H9 (cell line): ENCODE measurements around the gene MYOM3. TPM values are rescaled to one million over a fixed set of nuclear protein-coding genes. Genes with fewer than 3 reads are reported as not detected.

ENCODE experiments used
- DNase-seq: peaks from one replicate; pipeline ENCODE4 v3.0.0-alpha.2; 2017
- H2AFZ ChIP-seq: one replicate; pipeline ENCODE4 v1.6.1; 2013; ENCODE audit warnings: mild to moderate bottlenecking, low read length, control low read depth, moderate library complexity
- H2AK5ac ChIP-seq: 2 replicates; pipeline ENCODE4 v1.6.1; 2013; ENCODE audit warnings: low read length, control low read depth, mixed read lengths; ENCODE audit not compliant: insufficient read length
- H2BK120ac ChIP-seq: one replicate; pipeline ENCODE4 v1.6.1; 2013; ENCODE audit warnings: low read depth, mild to moderate bottlenecking, low read length, control low read depth, inconsistent platforms; ENCODE audit not compliant: poor library complexity, severe bottlenecking
- H2BK12ac ChIP-seq: 2 replicates; pipeline ENCODE4 v1.6.1; 2013; ENCODE audit warnings: low read length, control low read depth, mixed read lengths, low read depth; ENCODE audit not compliant: insufficient read length
- H2BK15ac ChIP-seq: 2 replicates; pipeline ENCODE4 v1.6.1; 2013; ENCODE audit warnings: low read depth, low read length, control low read depth
- H2BK20ac ChIP-seq: one replicate; pipeline ENCODE4 v1.6.1; 2013; ENCODE audit warnings: low read depth, mild to moderate bottlenecking, low read length, control low read depth, inconsistent platforms; ENCODE audit not compliant: poor library complexity, severe bottlenecking
- H2BK5ac ChIP-seq: 2 replicates; pipeline ENCODE4 v1.6.1; 2013; ENCODE audit warnings: low read length, control low read depth, mixed read lengths; ENCODE audit not compliant: insufficient read length
- H3K14ac ChIP-seq: 2 replicates; pipeline ENCODE4 v1.6.1; 2013; ENCODE audit warnings: low read length, control low read depth; ENCODE audit not compliant: insufficient read depth
- H3K18ac ChIP-seq: 2 replicates; pipeline ENCODE4 v1.6.1; 2013; ENCODE audit warnings: low read depth, mild to moderate bottlenecking, mixed read lengths, low read length, control low read depth; ENCODE audit not compliant: insufficient read length
- H3K23ac ChIP-seq: 2 replicates; pipeline ENCODE4 v1.6.1; 2013; ENCODE audit warnings: low read length, control low read depth, mixed read lengths, low read depth; ENCODE audit not compliant: insufficient read length
- H3K23me2 ChIP-seq: 2 replicates; pipeline ENCODE4 v1.6.1; 2013; ENCODE audit warnings: low read depth, mild to moderate bottlenecking, mixed read lengths, low read length, control low read depth; ENCODE audit not compliant: insufficient read length, poor library complexity, severe bottlenecking
- H3K27ac ChIP-seq: 2 replicates; pipeline ENCODE4 v1.5.1; 2013; ENCODE audit warnings: low read length, control low read depth, mixed read lengths, low read depth; ENCODE audit not compliant: insufficient read length
- H3K27me3 ChIP-seq: 2 replicates; pipeline ENCODE4 v1.6.1; 2013; ENCODE audit warnings: low read length, control low read depth, inconsistent platforms; ENCODE audit not compliant: insufficient read depth
- H3K4ac ChIP-seq: 2 replicates; pipeline ENCODE4 v1.6.1; 2013; ENCODE audit warnings: low read depth, mild to moderate bottlenecking, control low read depth, inconsistent platforms, low read length, moderate library complexity
- H3K4me1 ChIP-seq: 2 replicates; pipeline ENCODE4 v1.6.1; 2013; ENCODE audit warnings: low read length, control low read depth, inconsistent platforms; ENCODE audit not compliant: insufficient read depth
- H3K4me2 ChIP-seq: 2 replicates; pipeline ENCODE4 v1.6.1; 2013; ENCODE audit warnings: low read length, control low read depth, mixed read lengths; ENCODE audit not compliant: insufficient read length, insufficient read depth
- H3K56ac ChIP-seq: 2 replicates; pipeline ENCODE4 v1.6.1; 2013; ENCODE audit warnings: low read depth, mild to moderate bottlenecking, mixed read lengths, low read length, control low read depth; ENCODE audit not compliant: insufficient read length
- H3K79me1 ChIP-seq: 2 replicates; pipeline ENCODE4 v1.6.1; 2013; ENCODE audit warnings: low read depth, mild to moderate bottlenecking, moderate library complexity, low read length, control low read depth, inconsistent platforms; ENCODE audit not compliant: insufficient read depth, poor library complexity, severe bottlenecking
- H3K79me2 ChIP-seq: 2 replicates; pipeline ENCODE4 v1.6.1; 2013; ENCODE audit warnings: low read length, control low read depth, inconsistent platforms; ENCODE audit not compliant: insufficient read depth
- H3K9ac ChIP-seq: 2 replicates; pipeline ENCODE4 v1.6.1; 2013; ENCODE audit warnings: low read length, control low read depth, mixed read lengths; ENCODE audit not compliant: insufficient read length; ENCODE audit errors: extremely low read depth
- H3K9me3 ChIP-seq: one replicate; pipeline ENCODE4 v1.6.1; 2013; ENCODE audit warnings: low read depth, low read length, inconsistent platforms; ENCODE audit not compliant: control insufficient read depth
- H3T11ph ChIP-seq: one replicate; pipeline ENCODE4 v1.6.1; 2013; ENCODE audit warnings: mild to moderate bottlenecking, low read length, control low read depth, inconsistent platforms
- H4K20me1 ChIP-seq: one replicate; pipeline ENCODE4 v1.6.1; 2013; ENCODE audit not compliant: control insufficient read depth, insufficient read length, insufficient read depth
- H4K5ac ChIP-seq: 2 replicates; pipeline ENCODE4 v1.6.1; 2013; ENCODE audit warnings: low read depth, mild to moderate bottlenecking, mixed read lengths, low read length, control low read depth; ENCODE audit not compliant: insufficient read length
- H4K8ac ChIP-seq: replicated peaks from 2 replicates; pipeline ENCODE4 v1.6.1; 2013; ENCODE audit warnings: low read length, control low read depth, mixed read lengths, low read depth; ENCODE audit not compliant: insufficient read length
- H4K91ac ChIP-seq: 2 replicates; pipeline ENCODE4 v1.6.1; 2013; ENCODE audit warnings: low read depth, mild to moderate bottlenecking, moderate library complexity, mixed read lengths, low read length, control low read depth; ENCODE audit not compliant: insufficient read length
- H3K27ac Mint-ChIP-seq, 3 experiments: 2 replicates in 2 of 3; 3 replicates in 1 of 3; pipeline ENCODE4 v1.8.0; 2020 to 2021; ENCODE audit warnings: mixed read lengths in 3 of 3, mild to moderate bottlenecking in 1 of 3, moderate library complexity in 1 of 3
- H3K27me3 Mint-ChIP-seq: 2 replicates; pipeline ENCODE4 v1.8.0; 2021; ENCODE audit warnings: low read depth, mild to moderate bottlenecking, moderate library complexity, mixed read lengths
- H3K36me3 Mint-ChIP-seq, 3 experiments: 2 replicates in 2 of 3; 3 replicates in 1 of 3; pipeline ENCODE4 v1.8.0; 2020 to 2021; ENCODE audit warnings: low read depth in 3 of 3, mixed read lengths in 3 of 3; ENCODE audit not compliant: insufficient read depth in 1 of 3
- H3K4me1 Mint-ChIP-seq, 2 experiments: 2 replicates each; pipeline ENCODE4 v1.8.0; 2020; ENCODE audit warnings: mixed read lengths in 2 of 2
- H3K4me3 Mint-ChIP-seq, 2 experiments: 2 replicates in 1 of 2; 3 replicates in 1 of 2; pipeline ENCODE4 v1.8.0; 2020 to 2021; ENCODE audit warnings: mild to moderate bottlenecking in 2 of 2, mixed read lengths in 2 of 2, moderate library complexity in 1 of 2
- H3K9me3 Mint-ChIP-seq, 2 experiments: 2 replicates in 1 of 2; 3 replicates in 1 of 2; pipeline ENCODE4 v1.8.0; 2020; ENCODE audit warnings: mild to moderate bottlenecking in 2 of 2, mixed read lengths in 2 of 2, moderate library complexity in 1 of 2
- CTCF ChIP-seq: fragments of 200-600 bp; sonication (generic); conservative IDR thresholded peaks from 3 replicates; pipeline ENCODE4 v1.8.0; 2021; ENCODE audit warnings: antibody characterized with exemption, mild to moderate bottlenecking
- WGBS: extraction: QIAGEN DNeasy Blood & Tissue Kit; methylation state at CpG from one replicate; pipeline ENCODE4 v1.1.7; 2013; ENCODE audit warnings: missing lambda C conversion rate, low lambda C conversion rate, mixed read lengths; ENCODE audit not compliant: insufficient read length; ENCODE audit errors: extremely low coverage; 5-methylcytosine and 5-hydroxymethylcytosine counted together
- total RNA-seq: library from RNA; stranded (reverse); gene quantifications from 2 replicates; pipeline ENCODE4 v1.2.1, GENCODE V29; 2021

The MYOM3 gene
- total RNA-seq, 1 experiment from 2014 or later, result 0.11 TPM

- Histone ChIP-seq H3K27ac (no peak overlapping the region), H2BK120ac (no peak overlapping the region), H3K79me2 (no peaks in the 10 kb centered on the region), H3K56ac (no peak overlapping the region), H2BK5ac (no peak overlapping the region), H2AK5ac (no peak overlapping the region), H2BK20ac (no peak overlapping the region), H4K8ac (no peak overlapping the region), H3K23me2 (peaks cover 5% of the 10 kb centered on the region), H2BK12ac (no peak overlapping the region), H2AFZ (no peak overlapping the region), H4K5ac (no peak overlapping the region), H2BK15ac (no peak overlapping the region), H4K91ac (no peak overlapping the region), H4K20me1 (no peaks in the 10 kb centered on the region), H3K23ac (no peak overlapping the region), H3K4ac (no peak overlapping the region), H3K79me1 (no peaks in the 10 kb centered on the region), H3T11ph (no peak overlapping the region), H3K18ac (peak overlapping the region; percentile 61), H3K4me1 (no peaks in the 10 kb centered on the region; the same call in 1 of the 2 replicates), H3K27me3 (no peaks in the 10 kb centered on the region), H3K9ac (peak overlapping the region; percentile 20), H3K4me2 (peak overlapping the region; percentile 59), H3K9me3 (no peaks in the 10 kb centered on the region), H3K14ac (peak overlapping the region; percentile 65; the same call in 1 of the 2 replicates)
- Mint-ChIP-seq H3K4me1 (peaks cover 41 to 46% of the 10 kb centered on the region in 2 experiments), H3K36me3 (peaks cover 0 to under 1% (median under 1%) of the 10 kb centered on the region in 3 experiments; a peak in 1 of 7 replicates), H3K27ac (no peak overlapping the region), H3K27me3 (no peaks in the 10 kb centered on the region; the same call in 1 of the 2 replicates), H3K4me3 (peak overlapping the region; percentile 53 to 78; a peak in 4 of 5 replicates), H3K9me3 (no peaks in the 10 kb centered on the region; a peak in 1 of 5 replicates)
- no peak for DNase-seq
- TF ChIP-seq CTCF, result no peak
- no CpG with 5 or more reads among the region's 5 CpGs for WGBS
Observed at GRCh38 chr1:24149866-24150233, 37.9 kb upstream of the MYOM3 start.
